Measurements from ENCODE around the gene NHEJ1. TPM values are rescaled to one million over a fixed set of nuclear protein-coding genes. Genes with fewer than 3 reads are reported as not detected.

The NHEJ1 gene
- total and polyA plus RNA-seq, 9 of the 15 experiments (the other 6 are each of a cell fraction or from before 2014, with no cell fraction given), result 9.0 to 23.7 (median 13.9) TPM

DNA sequence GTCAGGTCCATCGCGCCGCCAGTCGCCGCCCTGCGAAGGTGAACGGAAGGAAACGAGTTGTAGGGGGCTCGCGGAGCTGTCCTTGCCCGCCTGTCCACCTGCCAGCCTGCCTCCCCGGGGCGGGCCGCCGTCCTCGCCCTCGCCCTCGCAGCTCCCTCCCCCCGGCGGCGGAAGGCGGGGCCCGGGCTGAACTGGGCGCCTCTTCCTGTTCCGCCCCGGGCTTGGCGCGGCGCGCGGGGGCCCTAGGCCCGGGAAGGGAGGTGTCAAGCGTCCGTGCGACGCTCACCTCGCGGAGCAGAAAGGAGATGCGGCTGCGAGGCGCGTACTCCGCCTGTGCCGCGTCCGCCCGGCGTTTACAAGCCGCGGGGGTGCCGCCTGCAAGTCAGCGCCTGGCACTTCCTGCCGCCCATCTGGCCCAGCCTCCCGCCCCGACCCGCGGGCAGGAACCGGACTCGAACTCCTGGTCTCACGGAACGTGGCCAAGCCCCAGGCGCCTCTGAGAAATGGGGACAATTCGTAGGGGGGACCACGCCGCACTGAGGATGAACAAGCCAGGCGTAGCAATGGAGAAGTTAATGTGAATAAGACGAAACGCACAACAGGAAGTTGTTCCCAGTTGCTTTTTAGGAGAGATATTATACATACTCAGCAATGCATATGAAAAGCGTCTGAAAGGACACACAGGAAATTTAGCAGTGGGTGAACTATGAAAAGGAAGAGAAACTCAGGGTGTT is 16.4 kb upstream of the NHEJ1 start, which contains the start of gene CNPPD1 (continued):
- TF ChIP-seq THAP12 (CRISPR knock-in tag; IDR thresholded peaks at IDR 0.05) (peak; percentile 80; the same call in 1 of the 2 replicates), HEY1 (CRISPR knock-in tag; IDR thresholded peaks at IDR 0.05; ENCODE audit: borderline replicate concordance) (no peak), HBP1 (CRISPR knock-in tag; IDR thresholded peaks at IDR 0.05) (no peak), ZNF324 (CRISPR knock-in tag; IDR thresholded peaks at IDR 0.05) (peak; percentile 44; the same call in 1 of the 2 replicates), YBX1 (IDR thresholded peaks at IDR 0.05) (no peak), ZNF668 (CRISPR knock-in tag; IDR thresholded peaks at IDR 0.05) (no peak), ZNF512 (tag; IDR thresholded peaks at IDR 0.05) (no peak), DLX4 (CRISPR knock-in tag; IDR thresholded peaks at IDR 0.05) (no peak), CHAMP1 (IDR thresholded peaks at IDR 0.05) (no peak), ZKSCAN3 (CRISPR knock-in tag; IDR thresholded peaks at IDR 0.05) (no peak), HDAC6 (IDR thresholded peaks at IDR 0.05; ENCODE audit: low read depth, low read length) (no peak), NR0B1 (IDR thresholded peaks at IDR 0.05; ENCODE audit: partially characterized antibody) (no peak), IRF2 (CRISPR knock-in tag; IDR thresholded peaks at IDR 0.05) (no peak), POU5F1 (IDR thresholded peaks at IDR 0.05; ENCODE audit: borderline replicate concordance, low read depth, low read length, partially characterized antibody) (no peak), ZFPM2 (CRISPR knock-in tag; IDR thresholded peaks at IDR 0.05) (no peak), ZNF436 (CRISPR knock-in tag; IDR thresholded peaks at IDR 0.05) (no peak), ATF7 (IDR thresholded peaks at IDR 0.05) (peak; percentile 29; the same call in 1 of the 2 replicates), FOXP1 (CRISPR knock-in tag; IDR thresholded peaks at IDR 0.05) (no peak), ZNF184 (CRISPR knock-in tag; IDR thresholded peaks at IDR 0.05) (no peak)

Data from K562 (cell line).